Measurements from ENCODE around the gene RTL10. TPM values are rescaled to one million over a fixed set of nuclear protein-coding genes. Genes with fewer than 3 reads are reported as not detected.

The RTL10 gene
- total and polyA plus RNA-seq, 2 of the 8 experiments (the other 6 are each of a cell fraction or from before 2014, with no cell fraction given) = 11.5 to 18.8 TPM

DNA sequence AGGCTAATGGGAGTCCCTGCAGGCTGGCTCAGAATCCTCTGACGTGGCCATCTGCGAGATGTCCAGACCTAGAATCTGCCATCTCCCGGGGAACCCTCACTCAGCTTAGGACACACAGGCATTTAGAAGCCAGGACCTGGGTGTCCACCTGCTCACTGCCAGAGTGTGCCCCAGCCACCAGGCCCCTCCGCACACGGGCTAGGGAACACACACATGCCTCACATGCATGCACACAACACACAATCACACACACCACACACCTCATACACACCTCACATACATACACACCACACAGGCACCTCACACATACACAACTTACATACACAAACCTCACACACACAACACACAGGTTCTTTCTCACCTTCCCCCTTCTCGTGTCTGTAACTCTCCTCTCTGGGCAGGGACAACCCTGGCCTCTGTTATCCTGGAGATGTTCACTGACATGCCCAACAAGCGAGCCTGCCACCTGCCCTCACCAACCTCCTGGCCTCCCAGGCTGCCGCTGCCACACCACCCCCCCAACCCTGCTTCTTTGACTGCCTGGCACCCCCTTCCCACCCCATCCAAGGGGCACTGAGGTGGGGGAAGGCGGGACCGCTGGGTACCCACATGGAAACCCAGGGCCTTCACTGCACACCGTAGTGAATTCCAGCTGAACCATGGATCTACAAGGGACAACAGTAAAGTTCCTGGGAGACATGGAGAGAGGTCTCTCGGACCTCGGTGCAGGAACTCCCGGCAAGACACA is 38.1 kb downstream of the RTL10 start:
- Histone ChIP-seq H3K9me3 (ENCODE audit: insufficient read depth in 2 of 2, low read depth in 1 of 2, low read length in 1 of 2) (no peaks in the 10 kb centered on the region), H3K4me2 (ENCODE audit: insufficient read depth in 1 of 2, low read depth in 2 of 2, low read length in 2 of 2) (no peak overlapping the region), H2BK12ac (ENCODE audit: low read depth, low read length) (no peak overlapping the region), H2AK5ac (ENCODE audit: low read depth, low read length) (0 out of 2 replicates have a peak overlapping the region, but pooled peaks have one; percentile 13), H4K20me1 (replicated peaks in 1 of 2; ENCODE audit: control insufficient read depth in 1 of 2, insufficient read depth in 2 of 2, low read length in 2 of 2) (peaks cover 6 to 8% of the 10 kb centered on the region in 2 experiments), H3K79me1 (ENCODE audit: low read depth, low read length) (no peaks in the 10 kb centered on the region), H3K23ac (ENCODE audit: insufficient read length) (no peak overlapping the region), H2BK20ac (ENCODE audit: low read length) (no peak overlapping the region), H2AFZ (ENCODE audit: low read length) (no peak overlapping the region), H4K8ac (ENCODE audit: extremely low read depth, insufficient read depth, low read length) (no peak overlapping the region), H3K14ac (ENCODE audit: insufficient read length) (no peak overlapping the region), H3K4me3 (ENCODE audit: extremely low read depth in 1 of 4, insufficient read depth in 2 of 4, low read depth in 3 of 4, low read length in 4 of 4) (no peak overlapping the region), H3K4ac (replicated peaks; ENCODE audit: insufficient read length, low read depth, low read length) (no peak overlapping the region), H3K27ac (ENCODE audit: low read depth, low read length) (no peak overlapping the region), H3K36me3 (ENCODE audit: control insufficient read depth in 2 of 4, insufficient read depth in 4 of 4, low read length in 3 of 4) (no peaks in the 10 kb centered on the region), H2BK15ac (ENCODE audit: low read length) (no peak overlapping the region), H3K9ac (replicated peaks in 1 of 4; ENCODE audit: extremely low read depth in 1 of 4, low read depth in 3 of 4, low read length in 3 of 4) (no peak overlapping the region; a peak in 1 of 7 replicates), H2BK5ac (ENCODE audit: low read depth, low read length) (no peak overlapping the region), H3K23me2 (ENCODE audit: low read depth, low read length) (peaks cover 2% of the 10 kb centered on the region; the same call in 1 of the 2 replicates), H3K4me1 (replicated peaks in 1 of 4; ENCODE audit: control insufficient read depth in 3 of 4, insufficient read depth in 4 of 4, low read length in 3 of 4) (peaks cover 0 to 7% (median 1%) of the 10 kb centered on the region in 4 experiments; a peak in 1 of 7 replicates), H4K5ac (ENCODE audit: insufficient read length, low read depth, low read length) (no peak overlapping the region), H4K91ac (replicated peaks; ENCODE audit: insufficient read length, low read length) (no peak overlapping the region), H3K18ac (ENCODE audit: extremely low read depth, low read length) (no peak overlapping the region), H2BK120ac (replicated peaks; ENCODE audit: low read depth, low read length) (no peak overlapping the region), H3K79me2 (ENCODE audit: control insufficient read depth in 1 of 2, insufficient read depth in 2 of 2, low read length in 2 of 2) (no peaks in the 10 kb centered on the region), H3K56ac (replicated peaks; ENCODE audit: insufficient read length, low read depth, low read length) (no peak overlapping the region), H3K27me3 (replicated peaks in 1 of 4; ENCODE audit: control insufficient read depth in 3 of 4, extremely low read depth in 1 of 4, insufficient read depth in 3 of 4, low read length in 3 of 4) (no peaks in the 10 kb centered on the region)
- WGBS, 2 experiments (ENCODE audit: extremely low coverage in 1 of 2, insufficient coverage in 1 of 2, insufficient read length in 1 of 2, insufficient replicate concordance in 2 of 2, low coverage in 1 of 2, low lambda C conversion rate in 2 of 2, missing lambda C conversion rate in 1 of 2) = 93% methylated on average over 13 of the region's 14 CpGs; no CpG with 5 or more reads in 1 of the 2 experiments
- DNase-seq (ENCODE audit: low read depth in 1 of 2, low spot score in 2 of 2) = peak in 1 of 2 experiments; percentile 37
- CTCF ChIA-PET (ENCODE audit: partially characterized antibody) = interaction anchor here (1.0 to 1.3 kb wide), 3 partner anchors 9 to 68 kb away, joined by 3 to 4 read pairs (median 4); no protein-coding TSS in a partner anchor
- POLR2A ChIA-PET (ENCODE audit: partially characterized antibody) = no interaction called here
- FAIRE-seq = no peak
- no peak for TF ChIP-seq CBX8 (IDR thresholded peaks at IDR 0.05; ENCODE audit: borderline replicate concordance, low read depth, low read length)
- TF ChIP-seq TCF12 (IDR thresholded peaks at IDR 0.05; ENCODE audit: low read depth, low read length) = no peak
- TF ChIP-seq EZH2 (IDR thresholded peaks at IDR 0.05; ENCODE audit: low read depth, low read length, severe bottlenecking) = no peak
- TF ChIP-seq JUND (IDR thresholded peaks at IDR 0.05; ENCODE audit: low read length) = no peak
- TF ChIP-seq, protein P1, sequence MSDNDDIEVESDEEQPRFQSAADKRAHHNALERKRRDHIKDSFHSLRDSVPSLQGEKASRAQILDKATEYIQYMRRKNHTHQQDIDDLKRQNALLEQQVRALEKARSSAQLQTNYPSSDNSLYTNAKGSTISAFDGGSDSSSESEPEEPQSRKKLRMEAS (IDR thresholded peaks at IDR 0.05) = no peak
- no peak for TF ChIP-seq SIRT6 (IDR thresholded peaks at IDR 0.05; ENCODE audit: low read length)
- TF ChIP-seq, protein P2, sequence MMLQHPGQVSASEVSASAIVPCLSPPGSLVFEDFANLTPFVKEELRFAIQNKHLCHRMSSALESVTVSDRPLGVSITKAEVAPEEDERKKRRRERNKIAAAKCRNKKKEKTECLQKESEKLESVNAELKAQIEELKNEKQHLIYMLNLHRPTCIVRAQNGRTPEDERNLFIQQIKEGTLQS (IDR thresholded peaks at IDR 0.05; ENCODE audit: insufficient read depth, low read depth, low read length) = no peak
- TF ChIP-seq CHD1 (IDR thresholded peaks at IDR 0.05; ENCODE audit: low read depth, low read length) = no peak
- TF ChIP-seq CHD2 (IDR thresholded peaks at IDR 0.05; ENCODE audit: low read length) = no peak
- TF ChIP-seq KDM1A (IDR thresholded peaks at IDR 0.05; ENCODE audit: borderline replicate concordance, low read length) = no peak
- no peak for TF ChIP-seq KDM5A (IDR thresholded peaks at IDR 0.05; ENCODE audit: low read length)
- no peak for TF ChIP-seq SUZ12 (IDR thresholded peaks at IDR 0.05; ENCODE audit: low read length)
- no peak for TF ChIP-seq CREB1 (IDR thresholded peaks at IDR 0.05)
